CD4-positive, CD25-positive, alpha-beta regulatory T cell (primary cell): Measurements from ENCODE around the gene PSTK. TPM values are rescaled to one million over a fixed set of nuclear protein-coding genes. Genes with fewer than 3 reads are reported as not detected.
A peak's percentile ranks its signal among the peaks of the same experiment; 100 is the strongest.

Experiments used
- ATAC-seq, 2 donors: fragments of 150-1000 bp; cut with Tn5 transposase; one replicate each; pipeline ENCODE4 v1.10.0; 2021; ENCODE audit warnings: low read depth in 2 of 2, moderate number of reproducible peaks in 2 of 2, moderate library complexity in 1 of 2
- DNase-seq, 3 donors: peaks; one replicate each; pipeline versions ENCODE4 v3.0.0 to v3.0.0-alpha.2; 2012 to 2022; ENCODE audit warnings: mixed read lengths in 1 of 3
- H3K27ac ChIP-seq: one replicate; pipeline ENCODE4 v1.7.0; 2013; ENCODE audit warnings: mild to moderate bottlenecking, low read length; ENCODE audit not compliant: insufficient read depth, poor library complexity, severe bottlenecking
- H3K27me3 ChIP-seq: one replicate; pipeline ENCODE4 v1.7.0; 2013; ENCODE audit warnings: low read length; ENCODE audit not compliant: control insufficient read depth, insufficient read depth
- H3K36me3 ChIP-seq: one replicate; pipeline ENCODE4 v1.7.0; 2013; ENCODE audit warnings: mild to moderate bottlenecking, low read length, moderate library complexity; ENCODE audit not compliant: control insufficient read depth, insufficient read depth
- H3K4me1 ChIP-seq: 2 replicates; pipeline ENCODE4 v1.7.0; 2013; ENCODE audit warnings: mild to moderate bottlenecking, low read length; ENCODE audit not compliant: insufficient read depth, control insufficient read depth, poor library complexity, severe bottlenecking
- H3K4me3 ChIP-seq: one replicate; pipeline ENCODE4 v1.7.0; 2013; ENCODE audit warnings: low read depth, mild to moderate bottlenecking, low read length, moderate library complexity
- H3K9me3 ChIP-seq, 2 experiments: 1 replicate in 1 of 2; 2 replicates in 1 of 2; pipeline ENCODE4 v1.7.0; 2013; ENCODE audit warnings: low read length in 2 of 2, mild to moderate bottlenecking in 1 of 2, moderate library complexity in 1 of 2; ENCODE audit not compliant: control insufficient read depth in 2 of 2
- H3K27ac Mint-ChIP-seq, 3 donors: one replicate each; pipeline ENCODE4 v1.8.0; 2020 to 2022; ENCODE audit warnings: mild to moderate bottlenecking in 3 of 3, mixed read lengths in 3 of 3, moderate library complexity in 2 of 3
- H3K27me3 Mint-ChIP-seq: one replicate; pipeline ENCODE4 v1.8.0; 2022; ENCODE audit warnings: mild to moderate bottlenecking, mixed read lengths
- H3K36me3 Mint-ChIP-seq: one replicate; pipeline ENCODE4 v1.8.0; 2020; ENCODE audit warnings: mixed read lengths
- H3K4me1 Mint-ChIP-seq, 4 donors: one replicate each; pipeline ENCODE4 v1.8.0; 2020 to 2022; ENCODE audit warnings: mixed read lengths in 4 of 4, mild to moderate bottlenecking in 1 of 4
- H3K4me3 Mint-ChIP-seq, 4 donors: one replicate each; pipeline ENCODE4 v1.8.0; 2020 to 2022; ENCODE audit warnings: mild to moderate bottlenecking in 4 of 4, mixed read lengths in 4 of 4, moderate library complexity in 3 of 4
- H3K9me3 Mint-ChIP-seq, 7 donors: one replicate each; pipeline ENCODE4 v1.8.0; 2020 to 2022; ENCODE audit warnings: mixed read lengths in 7 of 7, mild to moderate bottlenecking in 3 of 7, moderate library complexity in 2 of 7
- polyA plus RNA-seq, 4 donors: library from polyadenylated mRNA; unstranded; fragments of 300-500 nt; fragmentation: Illumina TruSeq; gene quantifications; one replicate each; pipeline ENCODE4 v1.2.3, GENCODE V29; 2021
- total RNA-seq: library from RNA; stranded (reverse); gene quantifications from one replicate; pipeline ENCODE4 v1.2.3, GENCODE V29; 2022

PSTK gene
- total and polyA plus RNA-seq, 5 donors from 2014 or later = 4.1 to 9.5 (median 8.4) TPM

DNA sequence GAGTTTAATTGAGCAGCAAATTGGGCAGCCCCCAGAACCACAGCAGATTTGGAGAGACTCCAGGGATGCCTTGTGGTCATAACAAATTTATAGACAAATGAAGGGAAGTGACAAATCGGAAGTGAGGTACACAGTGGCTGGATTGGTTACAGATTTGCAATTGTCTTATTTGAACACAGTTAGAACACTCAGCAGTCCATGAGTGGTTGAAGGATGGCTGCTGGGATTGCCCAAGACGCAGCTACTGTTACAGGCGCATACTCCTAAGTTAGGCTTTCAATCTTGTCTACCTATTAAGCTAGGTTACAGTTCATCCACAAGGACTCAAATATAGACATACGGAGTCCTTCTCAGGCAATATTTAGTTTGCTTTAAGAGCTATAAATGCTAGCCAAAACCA lies 36.0 kb downstream of the PSTK start:
- Mint-ChIP-seq H3K27ac (no peak overlapping the region), H3K36me3 (peaks cover 15% of the 10 kb centered on the region), H3K27me3 (no peaks in the 10 kb centered on the region), H3K9me3 (peaks cover 0 to 2% (median 0%) of the 10 kb centered on the region in 7 donors), H3K4me1 (peaks cover 0 to 13% (median 7%) of the 10 kb centered on the region in 4 donors), H3K4me3 (no peak overlapping the region)
- Histone ChIP-seq H3K4me1 (no peaks in the 10 kb centered on the region), H3K9me3 (no peaks in the 10 kb centered on the region), H3K36me3 (peaks cover 3% of the 10 kb centered on the region), H3K27ac (no peak overlapping the region), H3K4me3 (no peak overlapping the region), H3K27me3 (no peaks in the 10 kb centered on the region)
- no peak for ATAC-seq
- no peak for DNase-seq

DNA sequence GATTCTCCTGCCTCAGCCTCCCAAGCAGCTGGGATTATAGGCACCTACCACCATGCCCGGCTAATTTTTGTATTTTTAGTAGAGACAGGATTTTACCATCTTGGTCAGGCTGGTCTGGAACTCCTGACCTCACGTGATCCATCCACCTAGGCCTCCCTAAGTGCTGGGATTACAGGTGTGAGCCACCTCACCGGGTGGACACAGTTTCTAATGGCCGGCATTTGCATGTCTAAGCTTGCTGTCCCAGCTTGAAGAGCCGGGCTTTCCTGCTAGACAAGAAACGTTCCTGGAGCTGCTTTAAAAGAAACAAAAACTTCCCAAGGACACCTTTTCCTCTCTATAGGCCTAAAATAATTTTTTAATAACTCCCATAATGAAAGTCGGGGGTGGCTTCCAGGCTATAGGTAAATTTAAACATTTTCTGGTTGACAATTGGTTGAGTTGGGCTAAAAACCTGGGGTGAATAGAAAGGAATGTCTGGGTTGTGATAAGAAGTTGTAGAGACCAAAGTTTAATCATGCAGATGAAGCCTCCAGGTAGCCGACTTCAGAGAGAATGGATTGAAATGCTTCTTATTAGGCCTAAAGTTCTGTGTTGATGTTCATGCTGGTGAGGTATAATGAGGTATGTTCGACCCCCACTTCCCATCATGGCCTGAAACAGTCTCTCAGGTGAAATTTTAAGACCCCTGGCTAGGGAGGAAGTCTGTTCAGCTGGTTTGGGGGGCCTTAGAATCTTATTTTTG lies 37.4 kb downstream of the PSTK start:
- H3K9me3 ChIP-seq = no peaks in the 10 kb centered on the region
- peaks cover 0 to 6% (median 4%) of the 10 kb centered on the region in 4 donors for H3K4me1 Mint-ChIP-seq
- H3K4me1 ChIP-seq = no peaks in the 10 kb centered on the region
- H3K27ac Mint-ChIP-seq = peak overlapping the region in 1 of 3 donors; percentile 5
- no peak overlapping the region for H3K4me3 ChIP-seq
- no peaks in the 10 kb centered on the region for H3K27me3 Mint-ChIP-seq
- no peak overlapping the region for H3K4me3 Mint-ChIP-seq
- ATAC-seq (no peak), DNase-seq (no peak)
- H3K9me3 Mint-ChIP-seq = peaks cover 0 to 2% (median 0%) of the 10 kb centered on the region in 7 donors
- peaks cover 8% of the 10 kb centered on the region for H3K36me3 Mint-ChIP-seq
- H3K27ac ChIP-seq = no peak overlapping the region
- no peaks in the 10 kb centered on the region for H3K27me3 ChIP-seq
- peaks cover 3% of the 10 kb centered on the region for H3K36me3 ChIP-seq

- Mint-ChIP-seq H3K27ac (no peak overlapping the region), H3K9me3 (peaks cover 0 to 2% (median 0%) of the 10 kb centered on the region in 7 donors), H3K4me3 (no peak overlapping the region), H3K27me3 (no peaks in the 10 kb centered on the region), H3K36me3 (peaks cover 8% of the 10 kb centered on the region), H3K4me1 (peaks cover 0 to 6% (median 5%) of the 10 kb centered on the region in 4 donors)
- Histone ChIP-seq H3K27me3 (no peaks in the 10 kb centered on the region), H3K4me1 (no peaks in the 10 kb centered on the region), H3K4me3 (no peak overlapping the region), H3K27ac (no peak overlapping the region), H3K36me3 (no peaks in the 10 kb centered on the region), H3K9me3 (no peaks in the 10 kb centered on the region)
- DNase-seq (no peak), ATAC-seq (no peak)
Measured at GRCh38 chr10:123018531-123018930, 38.3 kb downstream of the PSTK start.

GRCh38 chr10:123019264-123019663 lies 39.1 kb downstream of the PSTK start:
- Histone ChIP-seq H3K4me3 (no peak overlapping the region), H3K9me3 (no peaks in the 10 kb centered on the region), H3K36me3 (no peaks in the 10 kb centered on the region), H3K27me3 (no peaks in the 10 kb centered on the region), H3K4me1 (no peaks in the 10 kb centered on the region), H3K27ac (no peak overlapping the region)
- H3K27ac Mint-ChIP-seq = no peak overlapping the region
- no peak overlapping the region for H3K4me3 Mint-ChIP-seq
- no peaks in the 10 kb centered on the region for H3K27me3 Mint-ChIP-seq
- DNase-seq (no peak), ATAC-seq (no peak)
- peaks cover 7% of the 10 kb centered on the region for H3K36me3 Mint-ChIP-seq
- H3K4me1 Mint-ChIP-seq = peaks cover 3 to 10% (median 6%) of the 10 kb centered on the region in 4 donors
- H3K9me3 Mint-ChIP-seq = peaks cover 0 to 2% (median 0%) of the 10 kb centered on the region in 7 donors

- DNase-seq (no peak), ATAC-seq (no peak)
- H3K27ac Mint-ChIP-seq = no peak overlapping the region
- H3K27me3 Mint-ChIP-seq = no peaks in the 10 kb centered on the region
- peaks cover 0 to 2% (median 0%) of the 10 kb centered on the region in 7 donors for H3K9me3 Mint-ChIP-seq
- Histone ChIP-seq H3K4me1 (no peaks in the 10 kb centered on the region), H3K27ac (no peak overlapping the region), H3K4me3 (no peak overlapping the region), H3K36me3 (no peaks in the 10 kb centered on the region), H3K9me3 (no peaks in the 10 kb centered on the region), H3K27me3 (no peaks in the 10 kb centered on the region)
- peak overlapping the region in 1 of 4 donors; percentile 84 for H3K4me3 Mint-ChIP-seq
- H3K36me3 Mint-ChIP-seq = peaks cover 8% of the 10 kb centered on the region
- H3K4me1 Mint-ChIP-seq = peaks cover 5 to 11% (median 9%) of the 10 kb centered on the region in 4 donors
Measured at GRCh38 chr10:123019941-123020703, 39.9 kb downstream of the PSTK start.

DNA sequence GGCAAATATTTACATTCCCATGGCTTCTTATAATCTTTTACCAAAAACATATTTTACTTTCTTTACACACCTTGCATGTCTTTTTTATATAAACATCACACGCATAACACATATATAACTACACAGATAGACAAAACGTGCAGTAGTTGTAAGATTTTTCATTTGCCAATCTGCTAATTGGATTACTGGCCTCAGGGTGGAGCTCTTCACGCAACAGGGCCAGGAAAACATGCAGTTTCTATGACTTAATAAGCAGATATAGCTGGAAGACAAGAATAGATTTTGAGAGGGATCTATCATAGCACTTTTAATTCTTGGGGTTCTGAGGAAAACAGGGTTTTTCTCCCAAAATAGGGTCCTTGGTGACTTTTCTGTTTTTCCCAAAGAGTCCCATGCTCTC lies 41.3 kb downstream of the PSTK start:
- H3K27ac Mint-ChIP-seq = no peak overlapping the region
- no peak overlapping the region for H3K4me3 Mint-ChIP-seq
- DNase-seq (peak in 1 of 3 donors; percentile 28), ATAC-seq (no peak)
- H3K27me3 ChIP-seq = no peaks in the 10 kb centered on the region
- peaks cover 4% of the 10 kb centered on the region for H3K36me3 Mint-ChIP-seq
- peaks cover 9 to 11% (median 9%) of the 10 kb centered on the region in 4 donors for H3K4me1 Mint-ChIP-seq
- H3K36me3 ChIP-seq = no peaks in the 10 kb centered on the region
- H3K4me1 ChIP-seq = no peaks in the 10 kb centered on the region
- H3K27me3 Mint-ChIP-seq = no peaks in the 10 kb centered on the region
- no peaks in the 10 kb centered on the region for H3K9me3 ChIP-seq
- H3K27ac ChIP-seq = no peak overlapping the region
- peaks cover 0 to under 1% (median 0%) of the 10 kb centered on the region in 7 donors for H3K9me3 Mint-ChIP-seq
- no peak overlapping the region for H3K4me3 ChIP-seq

GRCh38 chr10:123024540-123024939 lies 44.3 kb downstream of the PSTK start:
- Histone ChIP-seq H3K4me3 (no peak overlapping the region), H3K27ac (no peak overlapping the region), H3K36me3 (peaks cover 3% of the 10 kb centered on the region), H3K27me3 (no peaks in the 10 kb centered on the region), H3K9me3 (no peaks in the 10 kb centered on the region), H3K4me1 (no peaks in the 10 kb centered on the region)
- Mint-ChIP-seq H3K9me3 (peaks cover 0 to 2% (median 0%) of the 10 kb centered on the region in 7 donors), H3K4me3 (no peak overlapping the region), H3K36me3 (peaks cover 8% of the 10 kb centered on the region), H3K27me3 (no peaks in the 10 kb centered on the region), H3K27ac (no peak overlapping the region), H3K4me1 (peaks cover 6 to 14% (median 9%) of the 10 kb centered on the region in 4 donors)
- DNase-seq = peak in 1 of 3 donors; percentile 49
- no peak for ATAC-seq
